GM10266 (cell line): ENCODE results near the gene SYTL4.

Experiments
- DNase-seq: peaks from one replicate; pipeline ENCODE4 v3.0.0; 2012; ENCODE audit errors: extremely low spot score
- CTCF ChIP-seq: IDR thresholded peaks from 2 replicates; pipeline ENCODE4 v1.5.1; 2012; ENCODE audit warnings: mild to moderate bottlenecking, low read depth; ENCODE audit not compliant: control insufficient read depth, insufficient read depth; ENCODE audit errors: missing control alignments

Gene SYTL4

GRCh38 chrX:100636321-100636991, 95.5 kb downstream of the SYTL4 start, which contains the start of gene TSPAN6:
TSPAN6 (minus strand) TSS chrX:100636806; CDS start chrX:100636694, 112 bp downstream.
- TF ChIP-seq CTCF = no peak
- peak; percentile 42 for DNase-seq

- no peak for TF ChIP-seq CTCF
- no peak for DNase-seq
Observed at GRCh38 chrX:100635989-100636320, 96.0 kb downstream of the SYTL4 start.

- no peak for DNase-seq
Observed at GRCh38 chrX:100635040-100635439, 96.9 kb downstream of the SYTL4 start.

GRCh38 chrX:100625985-100626491, 105.9 kb downstream of the SYTL4 start:
- peak; percentile 26 for DNase-seq
- TF ChIP-seq CTCF = no peak

More at GRCh38 chrX:100635040-100635439, 96.9 kb downstream of the SYTL4 start:
- no peak for TF ChIP-seq CTCF
